NB4 (cell line): ENCODE results near the gene TNPO2.
"Not testable (repeated sequence)": the region's sequence is repeated elsewhere in the genome, so short reads cannot be mapped to it uniquely, and the experiment has no call there.

Experiments
- CTCF ChIP-seq: IDR thresholded peaks from one replicate; pipeline ENCODE4 v1.5.1; 2012; ENCODE audit warnings: low read depth, low read length
- MAX ChIP-seq: IDR thresholded peaks from 2 replicates; pipeline ENCODE4 v1.6.1; 2011; ENCODE audit warnings: low read depth, low read length
- MYC ChIP-seq: IDR thresholded peaks from 2 replicates; pipeline ENCODE4 v1.6.1; 2011; ENCODE audit warnings: low read depth, low read length
- POLR2A ChIP-seq: IDR thresholded peaks from 2 replicates; pipeline ENCODE4 v1.6.1; 2011; ENCODE audit warnings: mild to moderate bottlenecking; ENCODE audit not compliant: insufficient read length; ENCODE audit errors: extremely low read depth

GRCh38 chr19:12678039-12678438 lies 45.7 kb downstream of the TNPO2 start:
- TF ChIP-seq POLR2A, CTCF, MAX, MYC: not testable (repeated sequence)
